ENCODE measurements around the gene MYADM. TPM values are rescaled to one million over a fixed set of nuclear protein-coding genes. Genes with fewer than 3 reads are reported as not detected.

Gene MYADM
- polyA plus RNA-seq, 1 donor from 2014 or later, result 2.5 TPM

- Histone ChIP-seq H3K4me3 (ENCODE audit: low read length) (no peak overlapping the region), H4K20me1 (ENCODE audit: insufficient read depth) (no peaks in the 10 kb centered on the region), H3K9ac (ENCODE audit: low read length) (no peak overlapping the region), H3K9me2 (ENCODE audit: insufficient read depth, low read length) (no peaks in the 10 kb centered on the region), H3K4me2 (ENCODE audit: low read length) (no peak overlapping the region), H3K9me3 (ENCODE audit: low read length) (no peaks in the 10 kb centered on the region), H3K27ac (ENCODE audit: low read length) (no peak overlapping the region), H3K36me3 (ENCODE audit: insufficient read depth, low read length) (no peaks in the 10 kb centered on the region), H3F3A (ENCODE audit: insufficient read depth, low read length, poor library complexity, severe bottlenecking) (no peaks in the 10 kb centered on the region), H2AFZ (ENCODE audit: low read depth, low read length) (no peak overlapping the region), H3K79me2 (replicated peaks; ENCODE audit: insufficient read depth, low read length) (no peaks in the 10 kb centered on the region), H3K27me3 (ENCODE audit: insufficient read depth, low read depth, low read length) (no peaks in the 10 kb centered on the region)
- no peak for TF ChIP-seq MXI1 (conservative IDR thresholded peaks at IDR 0.05; ENCODE audit: poor library complexity, severe bottlenecking)
- no peak for TF ChIP-seq REST (IDR thresholded peaks at IDR 0.05; ENCODE audit: borderline replicate concordance)
- TF ChIP-seq EP300 (conservative IDR thresholded peaks at IDR 0.05; ENCODE audit: poor library complexity, severe bottlenecking), result no peak
- no peak for TF ChIP-seq RAD21 (conservative IDR thresholded peaks at IDR 0.05)
- TF ChIP-seq EZH2 (IDR thresholded peaks at IDR 0.05; ENCODE audit: borderline replicate concordance, insufficient read depth, low read length, poor library complexity, severe bottlenecking), result no peak
- TF ChIP-seq CTCF (IDR thresholded peaks at IDR 0.05; ENCODE audit: poor library complexity, severe bottlenecking), result no peak
These were observed 47.8 kb upstream of the MYADM start for GRCh38 chr19:53819861-53820260.

GRCh38 chr19:53823380-53824120 lies 44.1 kb upstream of the MYADM start:
- Histone ChIP-seq H3F3A (ENCODE audit: insufficient read depth, low read length, poor library complexity, severe bottlenecking) (no peaks in the 10 kb centered on the region), H3K36me3 (ENCODE audit: insufficient read depth, low read length) (no peaks in the 10 kb centered on the region), H3K27me3 (ENCODE audit: insufficient read depth, low read depth, low read length) (no peaks in the 10 kb centered on the region), H3K27ac (ENCODE audit: low read length) (no peak overlapping the region), H2AFZ (ENCODE audit: low read depth, low read length) (no peak overlapping the region), H4K20me1 (ENCODE audit: insufficient read depth) (no peaks in the 10 kb centered on the region), H3K9me2 (ENCODE audit: insufficient read depth, low read length) (no peaks in the 10 kb centered on the region), H3K4me3 (ENCODE audit: low read length) (no peak overlapping the region), H3K79me2 (replicated peaks; ENCODE audit: insufficient read depth, low read length) (no peaks in the 10 kb centered on the region), H3K9me3 (ENCODE audit: low read length) (no peaks in the 10 kb centered on the region), H3K9ac (ENCODE audit: low read length) (no peak overlapping the region), H3K4me2 (ENCODE audit: low read length) (no peak overlapping the region)
- no peak for TF ChIP-seq TAF1 (IDR thresholded peaks at IDR 0.05; ENCODE audit: low read depth)
- no peak for TF ChIP-seq REST (IDR thresholded peaks at IDR 0.05; ENCODE audit: borderline replicate concordance)
- TF ChIP-seq SMC3 (conservative IDR thresholded peaks at IDR 0.05; ENCODE audit: poor library complexity), result no peak

Measured in neural cell (in vitro differentiated cells).